ENCODE measurements around the gene NOXRED1. TPM values are rescaled to one million over a fixed set of nuclear protein-coding genes. Genes with fewer than 3 reads are reported as not detected.

Gene NOXRED1
- total RNA-seq, 1 donor from 2014 or later, result 0.30 TPM

DNA sequence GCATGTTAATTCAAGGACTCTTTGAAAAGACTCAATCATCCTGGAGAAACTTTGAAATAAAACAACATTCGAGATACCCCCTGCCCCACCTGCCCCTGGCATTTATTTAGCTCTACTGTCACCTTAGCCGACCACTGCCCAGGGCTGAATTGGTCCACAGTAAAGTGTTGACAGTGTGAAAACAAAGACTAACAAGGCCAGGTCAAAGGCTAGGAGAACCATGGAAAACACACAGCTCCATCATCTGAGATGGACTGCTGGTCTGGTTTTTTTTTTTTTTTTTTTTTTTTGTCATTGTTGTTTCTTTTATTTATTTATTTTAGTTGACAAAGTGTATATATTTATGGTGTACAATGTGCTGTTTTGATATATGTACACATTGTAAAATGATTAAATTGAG lies 76.8 kb downstream of the NOXRED1 start:
- intact Hi-C loops (cut with micrococcal nuclease), result no loop called here

DNA sequence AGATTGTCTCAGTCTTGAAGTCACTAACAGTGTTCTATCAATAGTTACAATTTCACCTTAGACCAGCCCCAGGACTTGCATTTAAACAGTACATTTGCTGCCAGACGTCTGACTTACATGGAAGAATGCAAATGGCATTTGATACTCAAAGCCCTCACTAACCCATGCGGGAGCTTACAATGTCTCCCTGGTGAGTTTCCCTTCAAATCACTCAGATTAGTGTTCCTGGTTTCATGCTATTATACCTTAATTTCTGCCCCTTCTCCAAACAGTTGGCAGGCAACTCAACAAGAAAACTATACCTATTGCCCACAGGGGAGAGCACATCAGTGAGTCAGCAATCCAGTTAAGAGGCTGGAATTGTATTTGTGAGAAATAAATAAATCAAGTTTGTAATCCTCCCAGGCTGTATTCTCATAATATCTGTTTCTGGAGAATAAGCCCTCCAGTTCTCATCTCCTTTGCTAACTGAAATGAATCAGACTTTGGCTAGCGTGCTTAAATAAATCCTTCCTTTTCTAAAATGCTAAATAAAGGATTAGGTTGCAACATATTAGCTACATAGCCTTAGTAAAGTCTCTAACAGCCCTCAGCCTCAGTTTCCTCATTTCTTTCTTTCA lies 78.8 kb downstream of the NOXRED1 start:
- intact Hi-C loops (cut with micrococcal nuclease), result no loop called here

Other genes starting within 250 kb of the NOXRED1 start
- gene TMEM63C, start 241.7 kb downstream of the NOXRED1 start, total RNA-seq, result 0.43 and 0.80 TPM in 2 replicates
- gene NGB, start 152.3 kb downstream of the NOXRED1 start, total RNA-seq, result not detected in 2 replicates
- gene POMT2, start 102.6 kb downstream of the NOXRED1 start, total RNA-seq, result 15.7 and 16.3 TPM in 2 replicates
- 10.1 and 10.2 TPM in 2 replicates for gene GSTZ1, start 102.5 kb downstream of the NOXRED1 start, total RNA-seq
- 19.6 and 19.9 TPM in 2 replicates for gene TMED8, start 46.4 kb downstream of the NOXRED1 start, total RNA-seq
- gene SAMD15, start 46.1 kb downstream of the NOXRED1 start, total RNA-seq, result 0.07 and 0.23 TPM in 2 replicates
- 17.1 and 18.8 TPM in 2 replicates for gene VIPAS39, start 34.1 kb upstream of the NOXRED1 start, total RNA-seq
- gene AHSA1, start 34.6 kb upstream of the NOXRED1 start, total RNA-seq, result 217 and 245 TPM in 2 replicates
- 0.18 TPM in 1 of 2 replicates, not detected in the other for gene ISM2, start 75.3 kb upstream of the NOXRED1 start, total RNA-seq
- 48.4 and 51.6 TPM in 2 replicates for gene SPTLC2, start 193.1 kb upstream of the NOXRED1 start, total RNA-seq